NCI-H82 treated with DMSO at 0.1 percent for 48 hours (cell line): ENCODE measurements around the gene PHACTR1.

Experiments used
- DNase-seq: peaks from one replicate; lab custom pipeline; 2025; ENCODE audit not compliant: unreplicated experiment; lab: John Stamatoyannopoulos, UW

The PHACTR1 gene

DNA sequence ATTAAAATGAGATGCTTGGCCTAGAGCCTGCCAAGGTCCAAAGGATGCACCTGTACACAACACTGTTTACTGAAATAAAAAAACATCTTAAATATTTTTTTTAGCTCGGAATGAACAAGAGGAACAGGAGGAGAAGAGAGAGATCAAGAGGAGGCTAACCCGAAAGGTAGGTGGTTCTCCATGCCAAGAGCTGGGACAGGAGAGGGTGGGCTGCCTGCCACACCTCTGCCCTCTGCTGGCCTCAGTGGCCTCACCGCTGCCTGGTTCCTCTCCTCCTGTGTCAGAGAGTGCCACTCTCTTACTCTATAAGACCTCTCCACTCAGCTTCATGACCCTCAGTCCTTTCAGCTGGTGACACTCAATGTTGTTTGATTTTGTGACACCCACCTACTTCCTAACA is 561.6 kb downstream of the PHACTR1 start:
- DNase-seq = no peak

DNA sequence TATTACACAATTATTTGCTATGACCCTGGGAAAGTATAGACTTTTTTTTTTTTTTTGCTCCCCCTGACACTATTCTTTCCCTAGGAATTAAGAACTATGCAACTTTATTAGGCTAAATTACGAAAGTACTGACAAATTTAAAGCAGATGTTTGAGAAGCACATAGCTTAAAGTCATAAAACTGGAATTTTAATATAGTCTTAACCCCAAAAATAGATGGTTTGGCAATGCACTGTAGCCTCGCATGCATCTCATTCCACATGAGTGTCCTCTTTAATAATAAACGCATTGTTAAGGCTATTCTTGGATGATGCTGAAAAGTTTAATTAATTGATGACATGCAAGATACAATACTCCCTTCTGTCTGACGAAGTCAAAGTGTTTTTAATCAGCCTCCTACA is 562.4 kb downstream of the PHACTR1 start:
- DNase-seq = no peak

DNA sequence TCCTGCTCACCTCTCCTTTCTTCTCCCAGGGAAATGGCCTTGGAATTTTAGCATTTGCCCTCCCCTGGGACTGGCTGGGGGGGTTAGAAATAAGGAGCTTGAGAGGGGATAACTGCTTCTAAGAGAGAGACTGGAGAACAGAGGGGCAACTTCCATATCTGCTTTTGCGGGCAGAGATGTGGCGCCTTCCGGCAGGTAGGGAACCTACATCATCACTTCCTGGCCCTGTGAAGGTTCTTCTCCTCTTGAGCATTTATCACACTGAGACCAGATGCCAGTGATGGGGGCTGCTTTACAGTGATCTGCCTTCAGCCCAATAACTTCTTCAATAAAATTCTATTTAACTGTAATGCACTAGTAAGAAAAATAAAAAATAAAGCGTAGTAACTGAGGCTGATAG is 563.7 kb downstream of the PHACTR1 start:
- DNase-seq = no peak

DNA sequence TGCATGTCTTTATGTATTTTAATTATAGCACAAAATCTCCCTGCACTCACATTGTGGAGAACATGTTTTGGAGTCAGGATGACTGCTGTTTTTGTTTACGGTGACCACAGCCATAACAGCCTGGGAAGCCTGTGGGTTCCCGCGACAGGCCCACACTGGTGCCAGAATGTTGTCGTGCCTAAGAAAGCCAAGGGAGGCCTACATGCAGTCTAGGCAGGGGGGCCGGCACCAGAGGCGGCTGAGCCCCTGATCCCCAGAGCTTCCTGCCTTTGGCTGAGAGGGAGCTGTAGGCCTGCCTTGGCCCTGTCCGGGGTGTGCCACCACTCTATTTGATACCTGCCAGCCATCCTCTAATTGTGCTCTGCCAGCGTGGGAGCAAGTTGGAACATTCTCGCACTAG is 565.1 kb downstream of the PHACTR1 start:
- DNase-seq = no peak

DNA sequence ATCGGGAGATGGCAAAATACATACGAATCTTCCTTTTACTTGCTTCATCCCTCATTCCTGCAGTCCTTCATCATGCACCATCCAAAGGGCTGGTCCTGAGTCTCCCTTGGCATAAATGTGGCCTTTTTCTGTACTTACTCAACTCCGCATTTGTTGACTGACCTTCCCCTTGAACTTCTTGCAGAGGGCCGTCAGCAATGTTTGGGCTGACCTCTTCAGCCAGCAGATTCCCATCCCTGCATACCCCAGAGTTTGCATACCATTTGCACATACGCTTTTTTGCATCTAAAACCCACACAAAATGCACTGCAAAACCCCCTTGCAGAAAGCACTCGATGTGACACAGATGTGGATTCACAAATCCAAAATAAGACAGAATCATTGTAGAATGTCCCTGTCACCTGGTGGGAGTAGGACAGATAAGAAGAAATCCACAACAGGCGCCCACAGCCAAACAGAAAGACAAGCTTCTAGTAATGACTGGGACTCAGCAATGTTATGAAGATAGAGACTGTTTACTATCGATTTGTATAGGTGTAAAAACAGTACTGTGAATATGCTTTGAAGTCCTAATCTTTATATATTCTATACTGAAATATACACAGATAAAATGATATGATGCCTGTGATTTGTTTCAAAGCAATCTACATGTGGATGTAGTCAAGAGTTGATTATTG is 566.0 kb downstream of the PHACTR1 start:
- no peak for DNase-seq

DNA sequence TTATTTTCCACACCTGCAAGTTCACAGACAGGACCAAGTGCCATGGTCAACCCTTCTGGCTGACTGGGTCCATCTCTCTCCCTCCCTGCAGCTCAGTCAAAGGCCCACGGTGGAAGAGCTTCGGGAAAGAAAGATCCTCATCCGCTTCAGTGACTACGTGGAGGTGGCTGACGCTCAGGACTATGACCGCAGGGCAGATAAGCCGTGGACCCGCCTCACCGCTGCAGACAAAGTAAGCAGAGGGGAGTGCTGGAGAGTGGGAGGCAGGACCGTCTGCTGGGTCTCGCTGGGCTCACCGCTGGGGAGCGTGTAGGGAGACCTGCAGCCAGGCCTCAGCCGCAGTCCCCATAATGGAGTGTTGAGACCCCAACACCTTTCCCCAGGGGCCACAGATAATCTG is 566.8 kb downstream of the PHACTR1 start:
- no peak for DNase-seq

DNA sequence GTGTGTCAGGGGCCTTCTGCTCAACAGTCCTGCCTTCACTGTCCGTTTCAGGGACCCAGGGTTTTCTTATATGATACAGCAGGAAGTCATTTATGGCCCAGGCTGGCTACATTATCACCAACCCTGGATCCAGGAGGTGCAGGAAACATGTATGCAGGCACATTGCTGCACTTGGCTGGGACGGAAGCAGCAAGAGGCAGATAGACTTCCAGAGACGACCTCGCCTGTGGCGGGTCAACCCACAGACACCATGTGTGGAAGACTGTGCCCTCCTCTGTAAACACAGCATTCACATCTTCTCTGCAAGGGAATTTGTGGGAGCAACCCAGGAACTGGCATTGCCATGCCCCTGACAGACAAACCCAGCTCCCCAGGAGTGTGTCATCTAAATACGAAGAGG is 568.1 kb downstream of the PHACTR1 start:
- DNase-seq = no peak

DNA sequence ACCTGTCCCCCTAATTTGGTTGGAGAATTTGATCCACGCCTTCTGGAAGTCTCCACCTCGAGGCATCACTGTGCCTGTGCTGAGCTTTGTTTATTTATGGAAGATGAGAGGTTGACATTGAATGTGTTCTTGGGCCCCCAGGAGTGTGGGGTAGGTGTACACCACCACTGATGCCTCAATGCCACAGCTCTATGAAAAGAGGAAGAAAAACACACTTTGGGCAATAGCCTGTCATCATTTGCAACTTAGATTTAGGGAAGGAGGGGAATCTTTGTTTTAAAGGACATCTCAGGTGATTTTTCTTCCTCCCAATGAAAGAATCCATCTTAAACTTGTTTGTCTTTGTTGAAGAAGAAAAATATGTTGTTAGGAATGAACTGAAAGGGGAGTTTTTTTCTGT is 569.1 kb downstream of the PHACTR1 start:
- no peak for DNase-seq

DNA sequence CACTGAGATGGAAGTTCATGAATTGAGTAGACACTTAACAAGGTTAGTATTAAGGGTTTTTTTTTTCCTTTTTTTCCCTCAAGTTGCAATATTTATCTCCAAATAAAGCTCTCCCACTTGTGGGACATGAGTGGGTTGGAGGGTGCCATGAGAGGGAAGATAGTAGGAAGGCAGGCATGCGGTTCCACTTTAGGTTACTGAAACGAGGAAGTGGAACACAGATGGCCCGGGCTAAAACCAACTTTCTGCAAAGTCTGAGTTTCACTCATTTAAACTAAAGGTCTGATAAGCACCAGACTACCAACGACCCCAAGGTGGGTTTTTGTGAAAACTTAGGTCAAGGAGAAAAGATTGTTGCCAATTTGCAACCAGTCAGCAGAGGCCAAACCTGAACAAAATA is 569.6 kb downstream of the PHACTR1 start:
- DNase-seq = no peak

DNA sequence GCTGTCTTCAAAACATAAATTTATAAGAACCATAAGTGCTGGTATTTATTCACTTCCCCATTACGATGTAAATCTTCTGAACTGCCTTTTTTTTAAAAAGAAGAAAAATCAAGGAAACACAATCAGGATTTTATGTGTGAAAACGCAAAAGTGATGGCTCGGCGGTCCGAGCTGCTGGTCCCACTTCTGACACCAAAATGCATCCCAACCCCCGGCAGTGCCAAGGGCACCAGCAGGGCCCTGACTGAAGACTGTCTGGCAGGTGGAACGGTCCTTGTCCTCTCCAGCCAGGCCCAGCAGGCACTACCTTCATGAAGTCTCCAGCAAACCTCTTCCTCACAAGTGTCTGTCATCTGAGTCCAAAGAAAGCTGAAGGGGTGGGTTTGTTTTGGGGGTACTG is 570.5 kb downstream of the PHACTR1 start:
- no peak for DNase-seq

DNA sequence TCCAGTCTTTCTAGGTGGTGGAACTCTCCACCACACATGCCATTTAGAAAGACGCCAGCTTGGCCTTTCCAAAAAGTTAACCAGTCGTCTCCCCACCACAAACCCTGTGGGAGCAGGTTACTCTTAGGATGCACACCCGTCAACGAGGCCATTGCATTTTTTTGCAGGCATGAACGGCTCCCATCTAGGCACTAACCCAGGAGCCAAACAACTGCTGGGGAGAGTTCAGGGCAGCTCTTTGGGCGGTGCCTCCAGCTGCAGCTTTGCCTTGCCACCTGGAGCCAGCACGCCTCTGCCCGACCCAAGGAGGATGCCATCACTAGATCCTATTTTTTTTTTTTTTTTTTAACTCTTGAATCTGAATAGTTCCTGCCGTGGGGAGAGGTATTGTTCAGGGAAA is 571.9 kb downstream of the PHACTR1 start:
- no peak for DNase-seq

DNA sequence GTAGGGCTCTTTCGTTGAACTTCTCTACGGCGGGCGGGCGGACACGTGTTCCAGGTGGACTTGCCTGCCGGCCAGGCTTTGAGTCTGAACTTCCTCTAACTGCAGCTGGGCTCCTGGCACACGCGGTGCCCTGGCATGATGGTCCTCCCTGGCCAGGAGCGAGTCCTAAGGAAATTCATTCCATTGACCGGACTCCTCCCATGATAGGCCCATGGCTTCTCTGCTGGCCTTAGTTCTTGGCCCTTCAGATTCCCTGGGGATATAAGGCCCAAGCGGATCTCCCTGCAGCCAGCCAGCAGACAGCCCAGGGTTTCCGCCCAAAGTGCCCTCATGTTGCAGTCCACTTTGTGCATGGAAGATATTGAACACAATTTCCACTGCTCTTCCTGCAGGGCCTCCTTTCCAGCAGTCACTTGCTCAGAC is 572.4 kb downstream of the PHACTR1 start:
- DNase-seq = no peak

DNA sequence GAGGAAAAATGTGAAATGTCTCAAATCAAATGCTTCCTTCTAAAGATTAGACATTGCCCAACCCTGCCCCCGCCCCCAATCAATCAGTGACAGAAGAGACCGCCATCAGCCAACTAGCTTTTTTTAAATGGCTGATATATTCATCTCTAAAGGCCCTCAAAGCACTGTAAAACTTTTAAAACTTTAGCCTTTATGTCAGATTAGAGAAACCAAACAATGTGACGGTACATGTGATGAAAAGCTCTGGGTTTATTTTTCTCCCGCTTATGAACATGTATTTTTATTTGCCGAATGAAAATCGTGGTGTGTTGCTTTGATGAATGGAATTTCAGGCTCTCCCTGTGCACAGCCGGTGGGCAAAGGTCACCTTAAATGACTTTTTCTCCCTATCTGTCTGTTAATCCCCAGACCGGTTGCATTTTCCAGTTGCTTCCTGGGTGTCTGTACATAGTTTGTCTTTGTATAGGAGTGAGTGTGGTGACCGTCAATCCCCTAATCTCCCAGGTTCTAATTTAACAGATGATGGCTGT is 573.3 kb downstream of the PHACTR1 start:
- no peak for DNase-seq

DNA sequence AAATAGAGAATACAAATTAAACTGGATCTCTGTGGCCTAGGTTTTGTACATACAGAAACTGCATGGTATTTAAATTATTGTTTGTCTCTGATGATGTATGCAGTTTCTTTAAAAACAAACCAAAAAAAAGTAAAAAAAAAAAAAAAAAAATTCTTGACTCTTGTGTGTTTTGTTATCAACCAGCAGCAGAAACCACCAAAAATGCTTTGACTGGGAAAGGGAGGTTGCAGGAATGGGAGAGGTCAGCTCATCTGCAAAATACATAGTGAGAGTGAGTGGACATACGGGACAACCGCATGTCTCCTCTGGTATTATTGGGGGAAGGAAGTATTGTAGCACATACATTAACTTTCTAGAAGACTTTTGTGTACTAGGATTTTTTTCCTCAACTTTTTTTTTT is 573.8 kb downstream of the PHACTR1 start:
- DNase-seq = no peak

DNA sequence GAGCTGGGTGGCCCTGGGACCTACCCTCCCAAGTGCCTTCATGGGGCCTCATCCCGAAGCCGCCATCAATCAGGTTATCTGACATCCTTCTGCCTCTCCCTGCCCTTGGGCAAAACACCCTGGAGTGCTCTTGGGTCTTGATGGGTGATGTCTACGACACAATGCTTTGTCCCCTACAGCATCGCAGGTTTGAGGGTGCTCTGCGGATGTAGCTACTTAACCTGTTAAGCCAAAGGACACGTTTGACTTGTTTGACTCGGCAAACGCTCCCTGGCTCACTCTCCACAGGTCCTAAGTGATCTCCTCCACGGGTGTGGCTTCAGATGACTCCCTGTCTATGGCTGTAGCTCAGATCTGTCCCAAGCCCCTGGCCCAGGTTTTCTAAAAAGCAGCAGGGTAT is 576.2 kb downstream of the PHACTR1 start:
- DNase-seq = no peak

DNA sequence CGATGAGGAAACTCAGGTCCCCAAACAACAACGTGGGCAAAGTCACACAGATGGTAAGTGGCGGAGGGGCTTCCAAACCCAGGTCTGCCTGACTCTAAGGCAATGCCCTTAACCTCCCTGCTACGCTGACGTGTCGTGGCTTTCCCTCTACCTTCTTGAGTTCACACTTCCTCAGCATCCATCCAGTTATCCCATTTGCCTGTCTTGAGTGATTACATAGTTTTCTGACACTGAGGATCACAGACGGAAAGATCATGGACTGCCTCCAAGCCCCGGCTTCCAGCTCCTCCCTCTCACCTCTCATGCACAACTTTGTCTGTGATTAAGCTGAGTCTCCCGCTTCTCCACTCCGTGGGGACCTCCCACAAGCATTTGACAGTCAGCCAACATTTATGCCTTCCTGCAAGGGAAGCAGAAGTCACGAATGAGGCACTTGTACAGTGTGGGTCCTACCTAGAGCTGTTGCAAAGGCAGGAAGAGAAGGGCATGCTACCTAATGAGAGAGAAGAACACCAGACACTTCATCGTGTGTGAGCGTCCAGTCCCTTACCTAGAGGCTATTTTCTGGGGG is 578.0 kb downstream of the PHACTR1 start:
- no peak for DNase-seq

DNA sequence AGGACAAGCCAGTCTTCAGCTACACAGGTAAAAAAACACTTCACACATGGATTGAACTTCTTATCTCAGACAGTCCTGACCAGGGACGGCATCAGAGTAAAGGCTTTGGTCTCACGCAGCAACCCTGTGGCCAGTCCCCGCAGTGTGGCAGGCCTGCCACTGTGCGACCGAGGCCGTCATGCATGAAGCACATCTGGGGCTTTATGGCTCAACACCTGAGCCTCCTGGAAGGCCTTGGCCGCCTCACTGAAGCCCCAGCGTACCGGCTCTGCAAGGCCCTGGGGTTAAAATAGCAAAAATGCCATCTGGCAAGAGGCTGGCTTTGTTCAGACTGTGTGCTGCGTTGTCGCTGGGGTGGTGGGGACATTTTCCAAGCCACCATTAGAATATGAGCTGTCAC is 579.0 kb downstream of the PHACTR1 start:
- DNase-seq = no peak

DNA sequence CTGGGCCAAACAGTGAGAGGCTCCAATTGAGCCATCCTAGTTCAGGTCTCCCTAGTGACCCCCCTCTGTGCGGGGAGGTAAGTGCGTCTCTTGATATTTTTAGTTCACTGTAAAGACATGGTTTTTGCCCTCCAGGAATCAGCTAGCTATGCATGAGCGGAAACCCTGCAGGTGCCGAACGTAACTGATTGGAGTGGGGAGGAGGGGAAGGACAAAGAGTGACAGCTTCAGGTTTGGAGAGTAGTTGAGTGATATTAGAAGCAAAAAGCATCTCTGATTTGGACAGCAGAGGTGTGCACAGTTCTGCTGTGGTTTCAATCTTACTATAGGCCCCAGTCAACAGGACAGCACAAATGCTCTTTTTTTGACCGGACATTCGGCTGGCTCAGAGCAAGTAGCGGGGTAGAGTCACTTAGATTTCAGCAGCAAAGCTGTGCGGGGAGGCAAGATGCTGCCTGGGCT is 580.0 kb downstream of the PHACTR1 start:
- no peak for DNase-seq

DNA sequence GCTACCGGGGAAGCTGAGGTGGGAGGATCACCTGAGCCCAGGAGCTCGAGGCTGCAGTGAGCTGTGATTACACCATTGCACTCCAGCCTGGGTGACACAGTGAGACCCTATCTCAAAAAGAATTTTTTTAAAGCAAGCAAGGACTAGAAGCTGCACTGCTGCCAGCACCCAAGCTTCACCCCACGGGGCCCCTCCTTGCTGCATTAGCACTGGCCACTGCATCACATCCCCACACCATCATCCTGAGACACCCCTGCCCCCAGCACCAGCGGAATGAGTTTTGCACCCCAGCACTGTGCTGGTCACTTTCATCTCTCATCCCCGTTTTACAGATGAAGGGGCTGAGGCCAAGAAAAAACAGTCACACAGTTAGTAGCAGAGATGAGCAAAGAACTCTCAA is 580.8 kb downstream of the PHACTR1 start:
- DNase-seq = no peak

DNA sequence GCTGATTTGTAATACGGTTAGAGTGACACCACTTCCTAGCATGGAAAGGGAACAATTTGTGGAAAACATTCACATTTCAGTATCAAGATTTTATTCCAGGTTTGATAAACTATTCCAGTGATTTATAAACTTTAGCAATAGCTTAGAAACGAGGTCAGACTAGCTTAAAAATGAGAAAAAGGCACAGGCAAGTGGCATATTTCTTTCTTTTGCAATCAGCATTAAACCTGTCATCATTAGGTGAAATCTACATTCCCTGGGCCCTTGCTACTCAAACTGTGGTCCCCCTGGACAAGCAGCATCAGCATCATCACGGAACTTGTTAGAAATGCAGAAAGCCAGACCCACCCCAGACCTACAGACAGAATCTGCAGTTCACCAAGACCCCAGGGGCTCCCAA is 581.9 kb downstream of the PHACTR1 start:
- DNase-seq = no peak

DNA sequence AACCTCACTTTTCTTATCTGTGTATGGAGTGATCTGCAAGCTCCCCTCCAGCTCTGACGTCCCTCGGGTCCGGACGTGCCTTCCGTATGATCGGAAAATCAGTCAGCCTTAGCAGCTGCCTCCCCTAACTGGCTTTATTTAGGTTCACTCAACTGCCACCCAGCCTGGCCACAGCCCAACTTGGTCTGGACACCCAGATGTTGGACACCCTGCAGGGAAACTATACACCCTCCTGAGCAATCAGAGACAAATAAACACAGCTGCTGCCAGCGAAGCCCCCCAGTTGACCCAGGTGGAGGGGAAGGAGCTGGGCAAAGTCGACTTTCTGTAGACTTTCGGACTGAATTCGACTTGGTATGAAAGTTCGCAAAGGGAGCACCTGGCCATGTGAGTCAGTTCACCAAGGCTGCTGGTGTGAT is 582.8 kb downstream of the PHACTR1 start:
- DNase-seq = no peak

DNA sequence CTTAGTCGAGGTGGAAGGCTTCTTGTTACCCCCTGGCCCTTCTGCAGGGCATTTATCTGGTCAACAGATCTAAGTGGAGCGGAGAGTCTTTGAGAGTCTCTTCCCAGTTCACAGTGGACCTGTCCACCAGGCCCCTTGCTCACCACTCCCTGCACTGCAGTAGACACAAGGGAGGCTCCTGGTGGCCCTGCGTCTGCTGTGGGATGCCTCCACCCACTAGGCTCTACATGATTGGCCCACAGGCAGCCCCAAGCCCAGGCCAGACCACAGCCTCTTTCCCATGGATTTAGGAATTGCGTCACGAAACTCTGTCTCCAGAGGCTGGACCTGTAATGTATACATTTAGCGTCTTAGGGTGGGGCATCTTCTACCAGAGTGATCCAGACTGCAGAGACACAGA is 583.4 kb downstream of the PHACTR1 start:
- DNase-seq = no peak
